B cell (primary cell): ENCODE data around the gene PLA2R1. TPM values are rescaled to one million over a fixed set of nuclear protein-coding genes. Genes with fewer than 3 reads are reported as not detected.

ENCODE experiments used
- ATAC-seq: fragments of 200-7000 bp; cut with Tn5 transposase; one replicate; pipeline ENCODE4 v1.10.0; 2021; ENCODE audit warnings: low read depth, mild to moderate bottlenecking, moderate number of reproducible peaks, moderate library complexity
- CTCF ChIA-PET: fragments of 350-600 bp; sonication (Branson Sonifier 250); formaldehyde crosslinking; loops from one replicate; lab custom pipeline; 2021; ENCODE audit warnings: antibody characterized with exemption, inconsistent platforms; lab: Charles Lee
- POLR2A ChIA-PET: fragments of 350-600 bp; sonication (Branson Sonifier 250); formaldehyde crosslinking; loops from one replicate; lab custom pipeline; 2021; ENCODE audit warnings: antibody characterized with exemption; lab: Charles Lee
- DNase-seq: peaks from one replicate; pipeline ENCODE4 v3.0.0; 2013
- H2AFZ ChIP-seq: 2 replicates; pipeline ENCODE4 v1.6.1; 2012; ENCODE audit warnings: mild to moderate bottlenecking, low read depth, low read length; ENCODE audit not compliant: insufficient read depth, poor library complexity, severe bottlenecking
- H3K27ac ChIP-seq, 2 donors: 1 replicate in 1 of 2; 2 replicates in 1 of 2; pipeline ENCODE4 v1.5.1; 2012 to 2013; ENCODE audit warnings: low read length in 2 of 2, mild to moderate bottlenecking in 2 of 2, moderate library complexity in 1 of 2
- H3K27me3 ChIP-seq, 4 experiments: fragments of 200-600 bp in 1 of 4; sonication (generic) in 1 of 4; replicated peaks in 1 of 4; 1 replicate in 2 of 4; 2 replicates in 2 of 4; pipeline versions ENCODE4 v1.6.1 to v1.7.0; 2013 to 2016; ENCODE audit warnings: low read length in 3 of 4, mild to moderate bottlenecking in 2 of 4, mixed read lengths in 1 of 4, moderate library complexity in 1 of 4; ENCODE audit not compliant: insufficient read depth in 4 of 4, control insufficient read depth in 3 of 4; ENCODE audit errors: control extremely low read depth in 1 of 4
- H3K36me3 ChIP-seq, 2 experiments: replicated peaks in 1 of 2; 1 replicate in 1 of 2; 2 replicates in 1 of 2; pipeline versions ENCODE4 v1.6.1 to v1.7.1; 2013; ENCODE audit warnings: low read length in 1 of 2; ENCODE audit not compliant: insufficient read depth in 2 of 2, control insufficient read depth in 1 of 2; ENCODE audit errors: control extremely low read depth in 1 of 2, extremely low read depth in 1 of 2
- H3K4me1 ChIP-seq, 2 donors: fragments of 200-600 bp in 1 of 2; sonication (generic) in 1 of 2; 1 replicate in 1 of 2; 2 replicates in 1 of 2; pipeline versions ENCODE4 v1.5.1 to v1.6.1; 2013 to 2017; ENCODE audit warnings: low read length in 2 of 2; ENCODE audit not compliant: control insufficient read depth in 2 of 2, insufficient read depth in 2 of 2
- H3K4me2 ChIP-seq: replicated peaks from 2 replicates; pipeline ENCODE3; 2012; ENCODE audit warnings: mild to moderate bottlenecking, low read depth, low read length; ENCODE audit not compliant: poor library complexity, severe bottlenecking
- H3K4me3 ChIP-seq, 5 experiments: fragments of 200-600 bp in 1 of 5; sonication (generic) in 1 of 5; 1 replicate in 3 of 5; 2 replicates in 2 of 5; pipeline versions ENCODE4 v1.5.1 to v1.7.0; 2011 to 2016; ENCODE audit warnings: low read length in 4 of 5, mild to moderate bottlenecking in 4 of 5, low read depth in 2 of 5, control low read depth in 1 of 5, moderate library complexity in 1 of 5; ENCODE audit not compliant: insufficient read depth in 1 of 5; ENCODE audit errors: control extremely low read depth in 1 of 5, extremely low read depth in 1 of 5
- H3K79me2 ChIP-seq: fragments of 200-600 bp; sonication (generic); one replicate; pipeline ENCODE4 v1.6.0; 2016; ENCODE audit warnings: low read length; ENCODE audit not compliant: control insufficient read depth, insufficient read depth
- H3K9ac ChIP-seq: fragments of 200-600 bp; sonication (generic); 2 replicates; pipeline ENCODE4 v1.6.1; 2017; ENCODE audit warnings: mild to moderate bottlenecking, low read length, moderate library complexity
- H3K9me3 ChIP-seq, 3 donors: one replicate each; pipeline versions ENCODE4 v1.6.1 to v1.7.1; 2013; ENCODE audit warnings: low read length in 2 of 3; ENCODE audit not compliant: control insufficient read depth in 2 of 3, insufficient read depth in 1 of 3; ENCODE audit errors: control extremely low read depth in 1 of 3
- H4K20me1 ChIP-seq: 2 replicates; pipeline ENCODE4 v1.6.0; 2012; ENCODE audit warnings: mild to moderate bottlenecking, low read length; ENCODE audit not compliant: insufficient read depth, control insufficient read depth, poor library complexity, severe bottlenecking
- H3K27ac Mint-ChIP-seq: one replicate; pipeline ENCODE4 v1.8.0; 2021; ENCODE audit warnings: mixed read lengths
- H3K27me3 Mint-ChIP-seq: one replicate; pipeline ENCODE4 v1.8.0; 2021; ENCODE audit warnings: mixed read lengths
- H3K4me1 Mint-ChIP-seq: one replicate; pipeline ENCODE4 v1.8.0; 2021; ENCODE audit warnings: mixed read lengths
- H3K4me3 Mint-ChIP-seq: one replicate; pipeline ENCODE4 v1.8.0; 2021; ENCODE audit warnings: mixed read lengths
- H3K9me3 Mint-ChIP-seq: one replicate; pipeline ENCODE4 v1.8.0; 2022; ENCODE audit warnings: mixed read lengths; ENCODE audit not compliant: insufficient read depth
- CTCF ChIP-seq: fragments of 200-600 bp; IDR thresholded peaks from one replicate; pipeline ENCODE4 v1.8.0; 2022; ENCODE audit warnings: antibody characterized with exemption, mild to moderate bottlenecking
- EZH2 ChIP-seq: IDR thresholded peaks from 2 replicates; pipeline ENCODE4 v1.6.1; 2012; ENCODE audit warnings: borderline replicate concordance, low read depth, mild to moderate bottlenecking, moderate library complexity, low read length; ENCODE audit not compliant: insufficient read depth, poor library complexity, severe bottlenecking
- WGBS: methylation state at CpG from one replicate; pipeline ENCODE4 v1.1.5; 2013; ENCODE audit warnings: missing lambda C conversion rate; ENCODE audit not compliant: insufficient coverage; 5-methylcytosine and 5-hydroxymethylcytosine counted together
- intact Hi-C: fragments of 100-400 bp; cut with micrococcal nuclease; formaldehyde crosslinking; loops from one replicate; pipeline ENCODE4 v1.10.0; 2022
- polyA plus RNA-seq: library from polyadenylated mRNA; depleted of rRNA; stranded (reverse); fragments of >200 nt; gene quantifications from 2 replicates; pipeline ENCODE4 v1.2.3, GENCODE V29; 2012
- total RNA-seq, 2 donors: library from RNA; stranded (reverse); fragments of 120-200 nt in 1 of 2; gene quantifications; 1 replicate in 1 of 2; 2 replicates in 1 of 2; pipeline versions ENCODE4 v1.2.3 to v1.2.4, GENCODE V29; 2013 to 2022

The PLA2R1 gene
- total and polyA plus RNA-seq, 2 donors (not counting 1 experiment from before 2014, with no cell fraction given): not detected

- no peak for ATAC-seq
- Histone ChIP-seq H3K4me2 (no peak overlapping the region), H3K27me3 (no peaks in the 10 kb centered on the region), H3K27ac (no peak overlapping the region), H3K9me3 (no peaks in the 10 kb centered on the region), H4K20me1 (no peaks in the 10 kb centered on the region), H3K4me1 (peaks cover 0 to 9% of the 10 kb centered on the region in 2 donors), H3K79me2 (no peaks in the 10 kb centered on the region), H2AFZ (no peak overlapping the region), H3K36me3 (no peaks in the 10 kb centered on the region), H3K4me3 (no peak overlapping the region), H3K9ac (no peak overlapping the region)
- 77% methylated on average over 2 of the region's 2 CpGs for WGBS
- no peak for TF ChIP-seq CTCF
- TF ChIP-seq EZH2: no peak
- no peak for DNase-seq
- Mint-ChIP-seq H3K27ac (no peak overlapping the region), H3K4me1 (peaks cover 16% of the 10 kb centered on the region), H3K9me3 (no peaks in the 10 kb centered on the region), H3K4me3 (no peak overlapping the region), H3K27me3 (no peaks in the 10 kb centered on the region)
- intact Hi-C loops: loop anchor here (2.0 kb wide), 1 partner anchor 44 kb away; no protein-coding TSS in a partner anchor
- POLR2A ChIA-PET: no interaction called here
- CTCF ChIA-PET: interaction anchor here (1.1 to 4.4 kb wide), 5 partner anchors 13 to 32 kb away, joined by 5 to 18 read pairs (median 8); partner anchors contain the start of gene LY75
Observed at GRCh38 chr2:159922563-159922962, 139.9 kb downstream of the PLA2R1 start.

GRCh38 chr2:159921752-159922404 lies 140.5 kb downstream of the PLA2R1 start:
- no peaks in the 10 kb centered on the region for H3K9me3 ChIP-seq
- H3K4me3 ChIP-seq: no peak overlapping the region
- Mint-ChIP-seq H3K27me3 (peaks cover 3% of the 10 kb centered on the region), H3K27ac (no peak overlapping the region), H3K4me1 (peaks cover 12% of the 10 kb centered on the region), H3K9me3 (no peaks in the 10 kb centered on the region), H3K4me3 (no peak overlapping the region)
- TF ChIP-seq EZH2 (no peak), CTCF (peak; percentile 82)
- no peak overlapping the region for H3K27ac ChIP-seq
- peaks cover 0 to 9% of the 10 kb centered on the region in 2 donors for H3K4me1 ChIP-seq
- H3K36me3 ChIP-seq: no peaks in the 10 kb centered on the region
- H3K4me2 ChIP-seq: peak overlapping the region; percentile 31
- ChIA-PET CTCF (interaction anchor here (0.6 to 4.4 kb wide), 15 partner anchors 9 to 1020 kb away, joined by 3 to 18 read pairs (median 5); partner anchors contain the start of gene LY75), POLR2A (no interaction called here)
- H3K27me3 ChIP-seq: no peaks in the 10 kb centered on the region
- peak overlapping the region; percentile 52 for H2AFZ ChIP-seq
- no peaks in the 10 kb centered on the region for H3K79me2 ChIP-seq
- peak; percentile 96 for ATAC-seq
- 32% methylated on average over 15 of the region's 17 CpGs for WGBS
- H4K20me1 ChIP-seq: no peaks in the 10 kb centered on the region
- DNase-seq: peak; percentile 75
- no peak overlapping the region for H3K9ac ChIP-seq
- intact Hi-C loops: loop anchor here (2.0 kb wide), 1 partner anchor 43 kb away; no protein-coding TSS in a partner anchor
